ENCODE results near the gene TSPAN4.
A peak's percentile ranks its signal among the peaks of the same experiment; 100 is the strongest.

TSPAN4 gene

GRCh38 chr11:911890-912219 is 69.2 kb downstream of the TSPAN4 start:
- H3K4me1 ChIP-seq (ENCODE audit: insufficient read depth, low read length): peaks cover 30% of the 10 kb centered on the region
- H3K9me3 ChIP-seq (ENCODE audit: insufficient read depth, low read length, severe bottlenecking): no peaks in the 10 kb centered on the region
- H3K36me3 ChIP-seq (ENCODE audit: insufficient read depth, low read length): peaks cover 16% of the 10 kb centered on the region
- no peak for DNase-seq
- H2AFZ ChIP-seq (ENCODE audit: low read depth, low read length): peak overlapping the region; percentile 80; the same call in 1 of the 2 replicates
- peak overlapping the region in 1 of 2 experiments; percentile 99; a peak in 3 of 4 replicates for H3K4me3 ChIP-seq (ENCODE audit: low read depth in 1 of 2, low read length in 2 of 2)
- peak overlapping the region; percentile 94 for H3K9ac ChIP-seq (ENCODE audit: low read depth, low read length)
- TF ChIP-seq EZH2 (IDR thresholded peaks at IDR 0.05; ENCODE audit: borderline replicate concordance, low read depth, low read length, severe bottlenecking) (no peak), CTCF (IDR thresholded peaks at IDR 0.05; ENCODE audit: borderline replicate concordance, extremely low read depth, low read length, poor library complexity, severe bottlenecking) (no peak)
- ATAC-seq (ENCODE audit: insufficient read depth, low read depth): no peak
- H3K4me2 ChIP-seq (ENCODE audit: insufficient read depth, low read length): peak overlapping the region; percentile 85
- H3K27me3 ChIP-seq (ENCODE audit: insufficient read depth, low read length, poor library complexity): no peaks in the 10 kb centered on the region
- H3K27ac ChIP-seq (ENCODE audit: low read length): peak overlapping the region; percentile 1; the same call in 1 of the 2 replicates
- peaks cover 22% of the 10 kb centered on the region for H4K20me1 ChIP-seq (ENCODE audit: insufficient read depth, low read length)
- peaks cover 36% of the 10 kb centered on the region for H3K79me2 ChIP-seq (ENCODE audit: insufficient read depth, low read length)

- Histone ChIP-seq H3K4me1 (ENCODE audit: insufficient read depth, low read length) (peaks cover 30% of the 10 kb centered on the region), H2AFZ (ENCODE audit: low read depth, low read length) (no peak overlapping the region), H4K20me1 (ENCODE audit: insufficient read depth, low read length) (peaks cover 22% of the 10 kb centered on the region), H3K9ac (ENCODE audit: low read depth, low read length) (0 out of 2 replicates have a peak overlapping the region, but pooled peaks have one; percentile 94), H3K36me3 (ENCODE audit: insufficient read depth, low read length) (peaks cover 16% of the 10 kb centered on the region), H3K27ac (ENCODE audit: low read length) (no peak overlapping the region), H3K4me2 (ENCODE audit: insufficient read depth, low read length) (no peak overlapping the region; the same call in 1 of the 2 replicates), H3K9me3 (ENCODE audit: insufficient read depth, low read length, severe bottlenecking) (no peaks in the 10 kb centered on the region), H3K4me3 (ENCODE audit: low read depth in 1 of 2, low read length in 2 of 2) (no peak overlapping the region), H3K79me2 (ENCODE audit: insufficient read depth, low read length) (peaks cover 34% of the 10 kb centered on the region), H3K27me3 (ENCODE audit: insufficient read depth, low read length, poor library complexity) (no peaks in the 10 kb centered on the region)
- DNase-seq (no peak), ATAC-seq (ENCODE audit: insufficient read depth, low read depth) (no peak)
- TF ChIP-seq EZH2 (IDR thresholded peaks at IDR 0.05; ENCODE audit: borderline replicate concordance, low read depth, low read length, severe bottlenecking): no peak
- TF ChIP-seq CTCF (IDR thresholded peaks at IDR 0.05; ENCODE audit: borderline replicate concordance, extremely low read depth, low read length, poor library complexity, severe bottlenecking): no peak
Measured at GRCh38 chr11:912266-912665, 69.6 kb downstream of the TSPAN4 start.

GRCh38 chr11:913043-913442 is 70.4 kb downstream of the TSPAN4 start:
- Histone ChIP-seq H4K20me1 (ENCODE audit: insufficient read depth, low read length) (peaks cover 16% of the 10 kb centered on the region), H2AFZ (ENCODE audit: low read depth, low read length) (no peak overlapping the region), H3K79me2 (ENCODE audit: insufficient read depth, low read length) (peaks cover 26% of the 10 kb centered on the region), H3K4me3 (ENCODE audit: low read depth in 1 of 2, low read length in 2 of 2) (no peak overlapping the region), H3K9ac (ENCODE audit: low read depth, low read length) (no peak overlapping the region), H3K4me2 (ENCODE audit: insufficient read depth, low read length) (no peak overlapping the region), H3K4me1 (ENCODE audit: insufficient read depth, low read length) (peaks cover 30% of the 10 kb centered on the region), H3K27me3 (ENCODE audit: insufficient read depth, low read length, poor library complexity) (no peaks in the 10 kb centered on the region), H3K9me3 (ENCODE audit: insufficient read depth, low read length, severe bottlenecking) (no peaks in the 10 kb centered on the region), H3K27ac (ENCODE audit: low read length) (no peak overlapping the region), H3K36me3 (ENCODE audit: insufficient read depth, low read length) (peaks cover 13% of the 10 kb centered on the region)
- ATAC-seq (ENCODE audit: insufficient read depth, low read depth): no peak
- no peak for DNase-seq
- TF ChIP-seq CTCF (IDR thresholded peaks at IDR 0.05; ENCODE audit: borderline replicate concordance, extremely low read depth, low read length, poor library complexity, severe bottlenecking) (no peak), EZH2 (IDR thresholded peaks at IDR 0.05; ENCODE audit: borderline replicate concordance, low read depth, low read length, severe bottlenecking) (no peak)

- Histone ChIP-seq H3K4me1 (ENCODE audit: insufficient read depth, low read length) (peaks cover 20% of the 10 kb centered on the region), H3K4me3 (ENCODE audit: low read depth in 1 of 2, low read length in 2 of 2) (no peak overlapping the region), H3K4me2 (ENCODE audit: insufficient read depth, low read length) (no peak overlapping the region), H2AFZ (ENCODE audit: low read depth, low read length) (no peak overlapping the region), H3K9ac (ENCODE audit: low read depth, low read length) (no peak overlapping the region), H3K36me3 (ENCODE audit: insufficient read depth, low read length) (peaks cover 3% of the 10 kb centered on the region; the same call in 1 of the 2 replicates), H3K79me2 (ENCODE audit: insufficient read depth, low read length) (peaks cover 15% of the 10 kb centered on the region), H4K20me1 (ENCODE audit: insufficient read depth, low read length) (peaks cover 4% of the 10 kb centered on the region), H3K27ac (ENCODE audit: low read length) (no peak overlapping the region), H3K9me3 (ENCODE audit: insufficient read depth, low read length, severe bottlenecking) (no peaks in the 10 kb centered on the region), H3K27me3 (ENCODE audit: insufficient read depth, low read length, poor library complexity) (no peaks in the 10 kb centered on the region)
- no peak for TF ChIP-seq CTCF (IDR thresholded peaks at IDR 0.05; ENCODE audit: borderline replicate concordance, extremely low read depth, low read length, poor library complexity, severe bottlenecking)
- TF ChIP-seq EZH2 (IDR thresholded peaks at IDR 0.05; ENCODE audit: borderline replicate concordance, low read depth, low read length, severe bottlenecking): no peak
- DNase-seq: no peak
- ATAC-seq (ENCODE audit: insufficient read depth, low read depth): no peak
Measured at GRCh38 chr11:914204-914603, 71.6 kb downstream of the TSPAN4 start.

Data from DND-41 (cell line).